ENCODE measurements around the gene P2RY8.
A peak's percentile ranks its signal among the peaks of the same experiment; 100 is the strongest.

- no peak for TF ChIP-seq CTCF (conservative IDR thresholded peaks at IDR 0.05; ENCODE audit: low read depth, low read length)
- no peak for TF ChIP-seq POLR2A (IDR thresholded peaks at IDR 0.05; ENCODE audit: low read depth, low read length)
- TF ChIP-seq FOS (IDR thresholded peaks at IDR 0.05; ENCODE audit: low read depth, low read length) = no peak
- no peak for TF ChIP-seq SMC3 (IDR thresholded peaks at IDR 0.05; ENCODE audit: low read depth, low read length)
- 0 out of 2 replicates have a peak, but pooled peaks have one; percentile 8 for TF ChIP-seq MAFK (IDR thresholded peaks at IDR 0.05; ENCODE audit: low read depth, low read length)
- TF ChIP-seq USF2 (IDR thresholded peaks at IDR 0.05; ENCODE audit: low read depth, low read length) = no peak
- no peak for TF ChIP-seq MXI1 (IDR thresholded peaks at IDR 0.05; ENCODE audit: borderline replicate concordance, low read depth, low read length)
- peak; percentile 89 for TF ChIP-seq CEBPB (IDR thresholded peaks at IDR 0.05; ENCODE audit: low read depth, low read length)
- TF ChIP-seq RFX5 (IDR thresholded peaks at IDR 0.05; ENCODE audit: low read depth, low read length) = no peak
- no peak for TF ChIP-seq RCOR1 (IDR thresholded peaks at IDR 0.05; ENCODE audit: insufficient replicate concordance, low read length)
- TF ChIP-seq ELK1 (IDR thresholded peaks at IDR 0.05; ENCODE audit: borderline replicate concordance, low read depth, low read length) = no peak
- TF ChIP-seq RAD21 (IDR thresholded peaks at IDR 0.05; ENCODE audit: low read length) = no peak
- no peak for TF ChIP-seq CHD1 (IDR thresholded peaks at IDR 0.05; ENCODE audit: low read depth, low read length)
These were observed 55.1 kb downstream of the P2RY8 start for GRCh38 chrX:1481636-1482529.
